Esophagus (tissue), 2 donors: ENCODE measurements around the gene DTNA. TPM values are rescaled to one million over a fixed set of nuclear protein-coding genes. Genes with fewer than 3 reads are reported as not detected.

Experiments used
- H3K27ac ChIP-seq, 2 donors: one replicate each; pipeline ENCODE4 v1.5.1; 2013; ENCODE audit warnings: low read depth in 2 of 2, mild to moderate bottlenecking in 2 of 2, inconsistent platforms in 1 of 2, low read length in 1 of 2, moderate library complexity in 1 of 2
- H3K27me3 ChIP-seq, 2 donors: one replicate each; pipeline ENCODE4 v1.6.1; 2013; ENCODE audit warnings: low read length in 2 of 2, control low read depth in 1 of 2, mild to moderate bottlenecking in 1 of 2; ENCODE audit not compliant: insufficient read depth in 2 of 2, control insufficient read depth in 1 of 2
- H3K36me3 ChIP-seq, 2 donors: one replicate each; pipeline ENCODE4 v1.6.1; 2013; ENCODE audit warnings: low read length in 1 of 2; ENCODE audit not compliant: control insufficient read depth in 2 of 2, insufficient read depth in 2 of 2
- H3K4me1 ChIP-seq, 2 donors: one replicate each; pipeline ENCODE4 v1.6.1; 2013; ENCODE audit warnings: low read length in 1 of 2; ENCODE audit not compliant: control insufficient read depth in 2 of 2, insufficient read depth in 2 of 2
- H3K4me3 ChIP-seq, 2 donors: one replicate each; pipeline ENCODE4 v1.5.1; 2013; ENCODE audit warnings: low read length in 2 of 2, mild to moderate bottlenecking in 2 of 2, low read depth in 1 of 2, moderate library complexity in 1 of 2
- H3K9me3 ChIP-seq, 2 donors: one replicate each; pipeline ENCODE4 v1.6.1; 2013; ENCODE audit warnings: mild to moderate bottlenecking in 2 of 2, low read depth in 1 of 2, low read length in 1 of 2, moderate library complexity in 1 of 2; ENCODE audit not compliant: control insufficient read depth in 2 of 2, insufficient read depth in 1 of 2
- WGBS, 2 donors: extraction: QIAGEN DNeasy Blood & Tissue Kit; methylation state at CpG; one replicate each; pipeline ENCODE4 v1.1.7; 2013; 5-methylcytosine and 5-hydroxymethylcytosine counted together
- polyA plus RNA-seq, 2 donors: library from polyadenylated mRNA; stranded (reverse); fragments of 200-250 nt; gene quantifications; one replicate each; pipeline ENCODE4 v1.2.3, GENCODE V29; 2013
- donor health status: healthy with polysubstance abuse.
- donor health status: Bipolar disorder and iron deficiency.

DTNA gene
- polyA plus RNA-seq, 2 donors, result 6.7 to 15.0 TPM

GRCh38 chr18:34796035-34796657, 86.0 kb downstream of the DTNA start:
- H3K27me3 ChIP-seq, result no peaks in the 10 kb centered on the region
- 66 to 72% methylated on average over 7 of the region's 7 CpGs for WGBS, 2 donors
- H3K36me3 ChIP-seq, result no peaks in the 10 kb centered on the region
- no peak overlapping the region for H3K4me3 ChIP-seq
- no peaks in the 10 kb centered on the region for H3K9me3 ChIP-seq
- H3K27ac ChIP-seq, result no peak overlapping the region
- no peaks in the 10 kb centered on the region for H3K4me1 ChIP-seq

DNA sequence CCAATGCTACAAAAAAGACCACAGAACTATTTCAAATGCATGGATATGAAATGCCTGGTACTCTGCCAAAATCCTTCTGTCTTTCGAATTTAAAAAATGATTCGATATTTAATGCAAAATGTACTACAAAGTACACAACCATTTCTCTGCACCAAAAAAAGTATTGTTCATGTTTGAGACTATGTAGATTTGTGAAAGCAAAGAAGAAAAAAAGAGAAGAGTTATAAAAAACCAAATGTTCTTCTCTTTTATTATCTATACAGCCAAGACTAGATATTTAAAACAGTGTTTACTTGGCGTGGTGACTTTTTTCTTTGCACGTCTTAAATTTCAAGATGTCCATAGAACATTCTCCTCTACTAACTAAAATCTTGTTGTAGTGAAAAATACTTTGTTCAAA, 89.2 kb downstream of the DTNA start:
- Histone ChIP-seq H3K36me3 (no peaks in the 10 kb centered on the region), H3K9me3 (no peaks in the 10 kb centered on the region), H3K4me1 (no peaks in the 10 kb centered on the region), H3K4me3 (no peak overlapping the region), H3K27me3 (no peaks in the 10 kb centered on the region), H3K27ac (no peak overlapping the region)
- 76 to 83% methylated on average over 4 of the region's 4 CpGs for WGBS, 2 donors

GRCh38 chr18:34800381-34800780, 90.3 kb downstream of the DTNA start:
- no peaks in the 10 kb centered on the region for H3K27me3 ChIP-seq
- no peaks in the 10 kb centered on the region for H3K4me1 ChIP-seq
- no peaks in the 10 kb centered on the region for H3K9me3 ChIP-seq
- WGBS, 2 donors, result 82 to 89% methylated on average over 1 of the region's 1 CpG
- H3K27ac ChIP-seq, result no peak overlapping the region
- no peaks in the 10 kb centered on the region for H3K36me3 ChIP-seq
- H3K4me3 ChIP-seq, result no peak overlapping the region

GRCh38 chr18:34801774-34802173, 91.7 kb downstream of the DTNA start:
- 68 to 90% methylated on average over 2 of the region's 2 CpGs for WGBS, 2 donors
- Histone ChIP-seq H3K4me3 (no peak overlapping the region), H3K4me1 (no peaks in the 10 kb centered on the region), H3K27me3 (no peaks in the 10 kb centered on the region), H3K9me3 (no peaks in the 10 kb centered on the region), H3K36me3 (no peaks in the 10 kb centered on the region), H3K27ac (no peak overlapping the region)

DNA sequence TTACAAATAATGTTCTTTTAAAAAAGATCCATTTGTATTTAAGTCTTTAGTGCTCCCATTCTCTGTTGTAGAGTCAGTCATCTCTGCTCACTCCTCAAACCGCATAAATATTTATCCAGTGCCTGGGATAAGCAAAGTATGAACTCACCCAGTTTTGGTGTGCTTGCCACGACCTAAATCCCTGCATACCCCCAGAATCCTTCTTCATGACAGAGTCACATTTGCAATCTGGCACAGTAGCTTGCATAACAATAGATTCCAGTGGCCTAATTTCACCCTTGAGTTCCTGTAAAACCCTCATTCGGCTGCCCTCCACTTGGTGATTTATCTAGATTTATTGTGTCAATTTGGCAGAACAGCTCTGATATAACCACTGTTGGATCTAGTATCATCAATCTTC, 92.9 kb downstream of the DTNA start:
- Histone ChIP-seq H3K36me3 (no peaks in the 10 kb centered on the region), H3K9me3 (no peaks in the 10 kb centered on the region), H3K4me1 (no peaks in the 10 kb centered on the region), H3K27me3 (no peaks in the 10 kb centered on the region), H3K27ac (no peak overlapping the region), H3K4me3 (no peak overlapping the region)
- WGBS, 2 donors, result 38 to 44% methylated on average over 3 of the region's 3 CpGs

- no peak overlapping the region for H3K27ac ChIP-seq
- WGBS, 2 donors, result 68 to 70% methylated on average over 5 of the region's 5 CpGs
- H3K27me3 ChIP-seq, result no peaks in the 10 kb centered on the region
These were observed 93.8 kb downstream of the DTNA start for GRCh38 chr18:34803877-34804400.

GRCh38 chr18:34805103-34805877, 95.2 kb downstream of the DTNA start:
- no peaks in the 10 kb centered on the region for H3K36me3 ChIP-seq
- no peak overlapping the region for H3K4me3 ChIP-seq
- no peaks in the 10 kb centered on the region for H3K4me1 ChIP-seq
- WGBS, 2 donors, result 57 to 69% methylated on average over 7 of the region's 7 CpGs
- H3K9me3 ChIP-seq, result no peaks in the 10 kb centered on the region
- H3K27me3 ChIP-seq, result no peaks in the 10 kb centered on the region
- no peak overlapping the region for H3K27ac ChIP-seq

More at GRCh38 chr18:34803877-34804400, 93.8 kb downstream of the DTNA start:
- no peak overlapping the region for H3K4me3 ChIP-seq
- no peaks in the 10 kb centered on the region for H3K9me3 ChIP-seq
- H3K36me3 ChIP-seq, result no peaks in the 10 kb centered on the region
- H3K4me1 ChIP-seq, result no peaks in the 10 kb centered on the region

DNA sequence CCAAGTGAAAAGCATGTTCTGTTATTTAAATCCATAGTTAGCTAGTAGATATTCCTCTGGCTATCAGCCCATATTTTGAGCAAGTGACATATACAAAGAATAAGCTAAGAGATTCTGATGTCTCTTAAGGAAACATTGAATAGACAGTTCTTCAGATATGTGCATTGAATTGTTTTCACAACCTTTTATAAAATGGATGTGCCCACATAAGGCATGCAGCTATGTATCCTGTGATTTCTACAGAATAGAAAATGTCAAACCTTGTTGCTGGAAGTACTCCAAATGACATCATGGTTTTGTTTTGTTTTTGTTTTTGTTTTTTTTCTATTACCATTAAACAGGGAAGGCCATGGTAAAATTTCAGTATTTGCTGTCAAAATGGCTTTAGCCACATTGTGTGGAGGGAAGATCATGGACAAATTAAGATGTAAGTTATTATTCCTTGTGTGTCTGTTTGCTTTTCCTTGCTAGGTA, 95.8 kb downstream of the DTNA start:
- no peak overlapping the region for H3K27ac ChIP-seq
- no peaks in the 10 kb centered on the region for H3K9me3 ChIP-seq
- no peak overlapping the region for H3K4me3 ChIP-seq
- no peaks in the 10 kb centered on the region for H3K27me3 ChIP-seq
- no peaks in the 10 kb centered on the region for H3K36me3 ChIP-seq
- no peaks in the 10 kb centered on the region for H3K4me1 ChIP-seq

DNA sequence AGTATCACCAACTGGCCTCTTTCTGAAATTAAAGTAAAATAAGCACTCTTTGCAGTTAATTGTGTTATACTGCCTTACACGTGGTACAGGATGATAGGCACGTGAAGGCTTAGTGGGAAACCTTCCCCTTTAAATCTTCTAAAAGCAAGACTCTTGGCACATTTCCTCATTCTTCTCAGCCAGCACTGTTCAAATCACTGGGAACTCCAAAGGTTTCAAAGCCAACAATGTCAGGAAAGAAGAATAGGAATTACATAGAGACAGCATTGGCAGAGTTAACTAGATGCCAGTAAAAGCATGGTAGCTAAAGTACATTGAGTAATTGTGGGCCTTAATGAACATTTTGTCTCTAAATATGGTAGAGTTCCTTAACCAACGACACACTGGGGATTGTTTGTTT, 96.4 kb downstream of the DTNA start:
- Histone ChIP-seq H3K36me3 (no peaks in the 10 kb centered on the region), H3K27me3 (no peaks in the 10 kb centered on the region), H3K27ac (no peak overlapping the region), H3K4me1 (no peaks in the 10 kb centered on the region), H3K4me3 (no peak overlapping the region), H3K9me3 (no peaks in the 10 kb centered on the region)
- WGBS, 2 donors, result 26 to 39% methylated on average over 3 of the region's 3 CpGs
